Endothelial cell (in vitro differentiated cells): ENCODE results near the gene PET117. TPM values are rescaled to one million over a fixed set of nuclear protein-coding genes. Genes with fewer than 3 reads are reported as not detected.
"Not testable (repeated sequence)": the region's sequence is repeated elsewhere in the genome, so short reads cannot be mapped to it uniquely, and the experiment has no call there.

Source experiments
- DNase-seq: peaks from one replicate; pipeline ENCODE4 v3.0.0; 2021; ENCODE audit warnings: low spot score
- H3K27ac Mint-ChIP-seq: one replicate; pipeline ENCODE4 v1.8.0; 2021; ENCODE audit warnings: mixed read lengths, inconsistent platforms; ENCODE audit not compliant: unreplicated experiment
- H3K27me3 Mint-ChIP-seq: one replicate; pipeline ENCODE4 v1.8.0; 2021; ENCODE audit warnings: mild to moderate bottlenecking, moderate library complexity, mixed read lengths, inconsistent platforms; ENCODE audit not compliant: unreplicated experiment
- H3K36me3 Mint-ChIP-seq: one replicate; pipeline ENCODE4 v1.8.0; 2021; ENCODE audit warnings: mild to moderate bottlenecking, low read depth, mixed read lengths, inconsistent platforms; ENCODE audit not compliant: unreplicated experiment
- H3K4me1 Mint-ChIP-seq: one replicate; pipeline ENCODE4 v1.8.0; 2021; ENCODE audit warnings: mild to moderate bottlenecking, mixed read lengths, inconsistent platforms; ENCODE audit not compliant: unreplicated experiment
- H3K4me3 Mint-ChIP-seq: one replicate; pipeline ENCODE4 v1.8.0; 2021; ENCODE audit warnings: mild to moderate bottlenecking, mixed read lengths, inconsistent platforms; ENCODE audit not compliant: unreplicated experiment
- H3K9me3 Mint-ChIP-seq: one replicate; pipeline ENCODE4 v1.8.0; 2021; ENCODE audit warnings: mixed read lengths, inconsistent platforms; ENCODE audit not compliant: unreplicated experiment
- CTCF ChIP-seq: fragments of 200-600 bp; sonication (generic); IDR thresholded peaks from one replicate; pipeline ENCODE4 v1.5.0; 2021; ENCODE audit warnings: antibody characterized with exemption; ENCODE audit not compliant: unreplicated experiment
- total RNA-seq: library from RNA; stranded (reverse); fragmentation: NEBNext Ultra II Directional; extraction: Animal tissue kit (Norgen Biotek cat#: 25700); gene quantifications from one replicate; pipeline ENCODE4 v1.2.1, GENCODE V29; 2021; ENCODE audit not compliant: unreplicated experiment

Gene PET117
- total RNA-seq, 1 donor from 2014 or later, result 11.0 TPM

DNA sequence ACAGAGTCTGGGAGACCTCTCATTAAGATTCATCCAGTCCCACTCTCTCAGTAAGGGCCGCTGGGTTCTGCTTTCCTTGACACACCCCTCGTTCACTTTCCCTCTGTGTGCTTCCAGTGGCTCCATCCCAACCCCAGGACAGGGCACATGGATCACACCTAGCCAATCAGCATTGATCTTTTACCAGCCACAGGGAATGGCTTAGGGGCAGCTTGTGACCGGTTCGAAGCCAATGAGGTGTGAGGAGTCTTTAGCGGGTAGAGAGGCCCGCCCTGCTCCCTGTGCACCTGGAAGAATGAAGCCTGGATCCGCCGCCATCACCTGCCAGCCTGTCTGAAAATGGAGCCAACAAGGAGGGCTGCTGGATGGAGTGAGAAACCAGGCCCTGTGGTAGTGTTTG lies 44.8 kb upstream of the PET117 start:
- Mint-ChIP-seq H3K4me1 (no peaks in the 10 kb centered on the region), H3K27me3 (no peaks in the 10 kb centered on the region)
- no peak for TF ChIP-seq CTCF

GRCh38 chr20:18093388-18093787 lies 44.3 kb upstream of the PET117 start:
- H3K27ac Mint-ChIP-seq, result no peak overlapping the region
- TF ChIP-seq CTCF, result no peak
- no peaks in the 10 kb centered on the region for H3K27me3 Mint-ChIP-seq
- no peak for DNase-seq
- no peaks in the 10 kb centered on the region for H3K4me1 Mint-ChIP-seq
- H3K9me3 Mint-ChIP-seq, result no peaks in the 10 kb centered on the region
- H3K36me3 Mint-ChIP-seq, result no peaks in the 10 kb centered on the region
- H3K4me3 Mint-ChIP-seq, result no peak overlapping the region

More for the DNA sequence above, 44.8 kb upstream of the PET117 start:
- H3K4me3 Mint-ChIP-seq, result no peak overlapping the region
- no peaks in the 10 kb centered on the region for H3K9me3 Mint-ChIP-seq
- DNase-seq, result no peak
- no peak overlapping the region for H3K27ac Mint-ChIP-seq
- no peaks in the 10 kb centered on the region for H3K36me3 Mint-ChIP-seq

- DNase-seq, result no peak
- Mint-ChIP-seq H3K9me3 (no peaks in the 10 kb centered on the region), H3K27ac (no peak overlapping the region), H3K36me3 (no peaks in the 10 kb centered on the region), H3K27me3 (no peaks in the 10 kb centered on the region), H3K4me3 (no peak overlapping the region), H3K4me1 (no peaks in the 10 kb centered on the region)
- no peak for TF ChIP-seq CTCF
These were observed 43.5 kb upstream of the PET117 start for GRCh38 chr20:18094191-18094590.

- H3K27me3 Mint-ChIP-seq, H3K36me3 Mint-ChIP-seq, H3K9me3 Mint-ChIP-seq, H3K27ac Mint-ChIP-seq, H3K4me1 Mint-ChIP-seq, H3K4me3 Mint-ChIP-seq, DNase-seq: not testable (repeated sequence)
These were observed 37.1 kb upstream of the PET117 start for GRCh38 chr20:18100569-18100968.

- Mint-ChIP-seq H3K27me3 (peaks cover 1% of the 10 kb centered on the region), H3K27ac (no peak overlapping the region), H3K36me3 (no peaks in the 10 kb centered on the region), H3K4me1 (no peaks in the 10 kb centered on the region), H3K9me3 (no peaks in the 10 kb centered on the region), H3K4me3 (no peak overlapping the region)
- no peak for TF ChIP-seq CTCF
- DNase-seq, result no peak
These were observed 36.4 kb upstream of the PET117 start for GRCh38 chr20:18101125-18101810.
